ENCODE results near the gene ATP9B.
A peak's percentile ranks its signal among the peaks of the same experiment; 100 is the strongest.

The ATP9B gene

DNA sequence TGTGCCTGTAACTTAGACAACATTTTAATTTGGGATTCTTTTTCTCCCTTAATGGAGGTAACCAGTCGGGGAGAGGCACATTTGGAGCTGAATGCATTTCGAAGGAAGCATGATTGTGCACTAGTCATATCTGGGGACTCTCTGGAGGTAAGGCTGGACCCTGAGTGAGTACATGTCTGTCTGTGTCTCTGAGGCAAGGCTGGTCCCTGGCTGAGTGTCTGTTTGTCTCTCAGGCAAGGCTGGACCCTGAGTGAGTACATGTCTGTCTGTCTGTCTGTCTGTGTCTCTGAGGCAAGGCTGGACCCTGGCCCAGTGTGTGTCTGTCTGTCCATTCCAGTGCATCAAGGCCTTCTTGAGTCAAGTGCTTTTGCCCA is 275.0 kb downstream of the ATP9B start:
- H3K4me3 ChIP-seq (ENCODE audit: low read depth, low read length) = no peak overlapping the region
- H3K9me3 ChIP-seq (ENCODE audit: severe bottlenecking) = no peaks in the 10 kb centered on the region
- no peak overlapping the region for H3K27ac ChIP-seq
- no peaks in the 10 kb centered on the region for H3K27me3 ChIP-seq (ENCODE audit: insufficient read depth, low read depth, severe bottlenecking)
- DNase-seq = no peak
- H3K36me3 ChIP-seq = peaks cover 33% of the 10 kb centered on the region
- TF ChIP-seq CTCF (IDR thresholded peaks at IDR 0.05; ENCODE audit: low read depth, low read length) = no peak

DNA sequence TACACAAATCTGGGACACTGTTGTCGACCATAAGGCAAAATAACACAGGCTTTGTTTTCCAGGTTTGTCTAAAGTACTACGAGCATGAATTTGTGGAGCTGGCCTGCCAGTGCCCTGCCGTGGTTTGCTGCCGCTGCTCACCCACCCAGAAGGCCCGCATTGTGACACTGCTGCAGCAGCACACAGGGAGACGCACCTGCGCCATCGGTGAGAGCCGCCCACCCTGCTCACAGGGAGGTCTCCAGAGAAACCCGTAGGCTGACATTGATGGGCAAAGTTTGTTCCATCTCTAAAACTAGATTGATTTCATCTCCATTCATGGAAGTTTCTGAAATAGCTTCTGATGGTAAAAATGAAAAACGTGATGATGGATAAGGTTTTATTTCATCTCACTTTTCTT is 276.2 kb downstream of the ATP9B start:
- TF ChIP-seq CTCF (IDR thresholded peaks at IDR 0.05; ENCODE audit: low read depth, low read length) = no peak
- no peak for DNase-seq

DNA sequence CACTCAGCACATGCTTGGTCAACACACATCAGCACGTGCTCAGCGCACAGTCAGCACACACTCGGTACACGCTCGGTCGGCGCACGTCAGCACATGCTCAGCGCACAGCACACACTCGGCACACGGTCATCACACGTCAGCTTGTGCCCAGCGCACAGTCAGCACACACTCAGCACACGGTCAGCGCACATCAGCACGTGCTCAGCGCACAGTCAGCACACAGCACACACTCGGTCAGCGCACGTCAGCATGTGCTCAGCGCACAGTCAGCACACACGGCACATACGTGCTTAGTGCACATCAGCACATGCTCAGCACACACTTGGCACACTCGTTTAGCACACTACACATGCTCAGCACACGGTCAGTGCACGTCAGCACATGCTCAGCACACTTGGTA is 276.8 kb downstream of the ATP9B start:
- DNase-seq = no peak
- no peak for TF ChIP-seq CTCF (IDR thresholded peaks at IDR 0.05; ENCODE audit: low read depth, low read length)
- Histone ChIP-seq H3K27ac (no peak overlapping the region), H3K9me3 (ENCODE audit: severe bottlenecking) (no peaks in the 10 kb centered on the region), H3K27me3 (ENCODE audit: insufficient read depth, low read depth, severe bottlenecking) (no peaks in the 10 kb centered on the region), H3K4me3 (ENCODE audit: low read depth, low read length) (no peak overlapping the region), H3K36me3 (peaks cover 33% of the 10 kb centered on the region)

More for the DNA sequence above, 276.2 kb downstream of the ATP9B start:
- Histone ChIP-seq H3K4me3 (ENCODE audit: low read depth, low read length) (no peak overlapping the region), H3K27me3 (ENCODE audit: insufficient read depth, low read depth, severe bottlenecking) (no peaks in the 10 kb centered on the region), H3K9me3 (ENCODE audit: severe bottlenecking) (no peaks in the 10 kb centered on the region), H3K27ac (no peak overlapping the region), H3K36me3 (peaks cover 33% of the 10 kb centered on the region)

- no peaks in the 10 kb centered on the region for H3K27me3 ChIP-seq (ENCODE audit: insufficient read depth, low read depth, severe bottlenecking)
Observed at GRCh38 chr18:79348066-79348465, 278.9 kb downstream of the ATP9B start.

DNA sequence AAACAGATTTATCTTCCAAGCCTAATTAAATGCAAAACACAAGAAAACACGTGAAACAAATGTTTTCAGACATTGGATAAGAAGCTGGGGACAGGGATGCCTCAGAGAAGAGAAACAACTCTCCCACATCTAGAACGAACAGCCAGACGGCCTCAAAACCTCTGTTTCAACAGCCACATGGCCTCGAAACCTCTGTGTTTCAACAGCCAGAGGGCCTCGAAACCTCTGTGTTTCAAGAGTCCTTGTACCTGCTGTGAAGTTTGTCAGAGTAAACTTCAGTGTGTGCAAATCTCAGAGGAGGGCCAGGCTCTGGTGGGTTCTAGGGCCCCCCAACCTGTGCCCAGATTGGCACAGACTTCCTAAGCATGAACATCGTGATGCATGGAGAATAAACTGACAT is 283.2 kb downstream of the ATP9B start:
- Histone ChIP-seq H3K36me3 (peaks cover 11% of the 10 kb centered on the region), H3K27ac (no peak overlapping the region), H3K27me3 (ENCODE audit: insufficient read depth, low read depth, severe bottlenecking) (no peaks in the 10 kb centered on the region), H3K9me3 (ENCODE audit: severe bottlenecking) (no peaks in the 10 kb centered on the region), H3K4me3 (ENCODE audit: low read depth, low read length) (no peak overlapping the region)
- TF ChIP-seq CTCF (IDR thresholded peaks at IDR 0.05; ENCODE audit: low read depth, low read length) = no peak
- DNase-seq = no peak

More at GRCh38 chr18:79348066-79348465, 278.9 kb downstream of the ATP9B start:
- H3K27ac ChIP-seq = no peak overlapping the region
- no peak for DNase-seq
- no peaks in the 10 kb centered on the region for H3K9me3 ChIP-seq (ENCODE audit: severe bottlenecking)
- no peak overlapping the region for H3K4me3 ChIP-seq (ENCODE audit: low read depth, low read length)
- TF ChIP-seq CTCF (IDR thresholded peaks at IDR 0.05; ENCODE audit: low read depth, low read length) = no peak
- peaks cover 36% of the 10 kb centered on the region for H3K36me3 ChIP-seq

- Histone ChIP-seq H3K27me3 (ENCODE audit: insufficient read depth, low read depth, severe bottlenecking) (no peaks in the 10 kb centered on the region), H3K27ac (no peak overlapping the region), H3K36me3 (peaks cover 5% of the 10 kb centered on the region), H3K4me3 (ENCODE audit: low read depth, low read length) (no peak overlapping the region), H3K9me3 (ENCODE audit: severe bottlenecking) (no peaks in the 10 kb centered on the region)
- peak; percentile 67 for DNase-seq
- peak; percentile 81 for TF ChIP-seq CTCF (IDR thresholded peaks at IDR 0.05; ENCODE audit: low read depth, low read length)
Observed at GRCh38 chr18:79353267-79353666, 284.1 kb downstream of the ATP9B start.

Data from WERI-Rb-1 (cell line).